Ovary (tissue), 9 donors: ENCODE results near the gene CKS2. TPM values are rescaled to one million over a fixed set of nuclear protein-coding genes. Genes with fewer than 3 reads are reported as not detected.

Experiments
- DNase-seq, 5 donors: peaks; one replicate each; pipeline ENCODE4 v3.0.0-alpha.2; 2019 to 2020
- H3K27ac ChIP-seq, 2 donors: fragments of 200-600 bp; one replicate each; pipeline versions ENCODE4 v1.5.1 to v1.8.0; 2019 to 2022
- H3K27me3 ChIP-seq: fragments of 200-600 bp; one replicate; pipeline ENCODE4 v1.8.0; 2022
- H3K36me3 ChIP-seq: fragments of 200-600 bp; sonication (generic); one replicate; pipeline ENCODE4 v1.5.1; 2019
- H3K4me1 ChIP-seq: one replicate; pipeline ENCODE4 v1.8.1; 2013; ENCODE audit warnings: mild to moderate bottlenecking, moderate library complexity; ENCODE audit not compliant: insufficient read depth
- H3K4me3 ChIP-seq: fragments of 200-600 bp; sonication (generic); one replicate; pipeline ENCODE4 v1.5.1; 2017
- H3K9me3 ChIP-seq, 2 donors: fragments of 200-600 bp in 1 of 2; sonication (generic) in 1 of 2; one replicate each; pipeline versions ENCODE4 v1.5.1 to v1.8.1; 2013 to 2019; ENCODE audit warnings: mild to moderate bottlenecking in 1 of 2, moderate library complexity in 1 of 2
- EP300 ChIP-seq: sonication (generic); formaldehyde crosslinking; IDR thresholded peaks from one replicate; pipeline ENCODE4 v1.6.1; 2017; ENCODE audit warnings: antibody characterized with exemption
- POLR2A ChIP-seq: fragments of 450-650 bp; IDR thresholded peaks from one replicate; pipeline ENCODE4 v1.6.1; 2017; ENCODE audit warnings: antibody characterized with exemption, mild to moderate bottlenecking, moderate library complexity
- WGBS, 3 donors: extraction: QIAGEN DNeasy Blood & Tissue Kit in 1 of 3; methylation state at CpG; one replicate each; pipeline versions ENCODE4 v1.1.5 to v1.1.7; 2013 to 2017; 5-methylcytosine and 5-hydroxymethylcytosine counted together
- intact Hi-C, 4 donors: fragments of 100-400 bp; cut with DNase I; formaldehyde crosslinking; loops; one replicate each; pipeline versions ENCODE4 v1.11.0 to v1.15.1; 2022 to 2023
- polyA plus RNA-seq, 2 donors: library from polyadenylated mRNA; stranded (reverse); fragments of 200-250 nt in 1 of 2; fragments of 350-450 nt in 1 of 2; fragmentation: Illumina TruSeq in 1 of 2; extraction: RNeasy Lipid Tissue Mini Kit (QIAGEN cat#74804) in 1 of 2; gene quantifications; one replicate each; pipeline ENCODE4 v1.2.3, GENCODE V29; 2013 to 2014
- total RNA-seq, 7 donors: library from RNA; depleted of rRNA in 2 of 7; stranded (reverse); fragments of >200 nt in 2 of 7; fragmentation: NEBNext Ultra II Directional in 3 of 7; extraction: Animal tissue kit (Norgen Biotek cat#: 25700) in 3 of 7; gene quantifications; one replicate each; pipeline versions ENCODE4 v1.1.0 to v1.2.4, GENCODE V29; 2016 to 2023
- TF ChIP-seq, protein P1 (sequence below), 3 donors: fragments of 450-650 bp in 2 of 3; fragments of 200-600 bp in 1 of 3; IDR thresholded peaks; one replicate each; pipeline versions ENCODE4 v1.5.1 to v1.8.0; 2016 to 2022; ENCODE audit warnings: antibody characterized with exemption in 3 of 3, mild to moderate bottlenecking in 1 of 3
- donor health status: DM: no; HTN: no; CAD: no; lungs with moderate emphysema.
- donor health status: DM: no; HTN: no; CAD: no.
- donor health status: Bipolar disorder and iron deficiency.
- donor health status: DM: yes; HTN: yes; CAD: no.
- donor health status: DM: no; HTN: no; CAD: no.
- donor health status: DM: yes; HTN: yes; CAD: no.

The CKS2 gene
- total and polyA plus RNA-seq, 9 donors: 2.9 to 13.8 (median 7.6) TPM

GRCh38 chr9:89345476-89345875, 34.5 kb downstream of the CKS2 start:
- TF ChIP-seq POLR2A (no peak), EP300 (no peak)
- TF ChIP-seq, protein P1, sequence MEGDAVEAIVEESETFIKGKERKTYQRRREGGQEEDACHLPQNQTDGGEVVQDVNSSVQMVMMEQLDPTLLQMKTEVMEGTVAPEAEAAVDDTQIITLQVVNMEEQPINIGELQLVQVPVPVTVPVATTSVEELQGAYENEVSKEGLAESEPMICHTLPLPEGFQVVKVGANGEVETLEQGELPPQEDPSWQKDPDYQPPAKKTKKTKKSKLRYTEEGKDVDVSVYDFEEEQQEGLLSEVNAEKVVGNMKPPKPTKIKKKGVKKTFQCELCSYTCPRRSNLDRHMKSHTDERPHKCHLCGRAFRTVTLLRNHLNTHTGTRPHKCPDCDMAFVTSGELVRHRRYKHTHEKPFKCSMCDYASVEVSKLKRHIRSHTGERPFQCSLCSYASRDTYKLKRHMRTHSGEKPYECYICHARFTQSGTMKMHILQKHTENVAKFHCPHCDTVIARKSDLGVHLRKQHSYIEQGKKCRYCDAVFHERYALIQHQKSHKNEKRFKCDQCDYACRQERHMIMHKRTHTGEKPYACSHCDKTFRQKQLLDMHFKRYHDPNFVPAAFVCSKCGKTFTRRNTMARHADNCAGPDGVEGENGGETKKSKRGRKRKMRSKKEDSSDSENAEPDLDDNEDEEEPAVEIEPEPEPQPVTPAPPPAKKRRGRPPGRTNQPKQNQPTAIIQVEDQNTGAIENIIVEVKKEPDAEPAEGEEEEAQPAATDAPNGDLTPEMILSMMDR (IDR thresholded peaks at IDR 0.05): no peak
- Histone ChIP-seq H3K27ac (no peak overlapping the region), H3K4me1 (no peaks in the 10 kb centered on the region), H3K27me3 (no peaks in the 10 kb centered on the region), H3K36me3 (no peaks in the 10 kb centered on the region), H3K9me3 (no peaks in the 10 kb centered on the region), H3K4me3 (no peak overlapping the region)
- intact Hi-C loops: no loop called here
- WGBS, 3 donors: 89 to 95% (median 91%) methylated on average over 5 of the region's 5 CpGs
- no peak for DNase-seq

DNA sequence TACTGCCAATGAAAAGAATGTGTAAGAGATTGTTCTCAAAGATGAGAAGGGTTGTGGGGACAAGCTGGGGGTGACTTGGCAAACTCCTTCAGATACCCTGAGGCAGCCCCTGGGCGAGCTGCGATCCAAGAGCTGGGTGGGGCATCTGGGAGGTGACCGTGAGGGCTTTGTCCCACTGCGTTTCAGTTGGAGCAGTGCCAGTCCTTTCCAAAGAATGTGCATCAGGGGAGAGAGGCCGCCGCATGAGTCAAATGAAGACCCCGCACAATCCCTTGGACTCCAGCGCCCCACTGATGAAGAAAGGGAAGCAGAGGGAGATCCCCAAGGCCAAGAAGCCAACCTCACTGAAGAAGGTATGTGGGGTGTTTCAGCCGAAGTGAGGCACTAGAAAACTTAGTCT, 35.7 kb downstream of the CKS2 start:
- 91 to 94% (median 91%) methylated on average over 9 of the region's 9 CpGs for WGBS, 3 donors

DNA sequence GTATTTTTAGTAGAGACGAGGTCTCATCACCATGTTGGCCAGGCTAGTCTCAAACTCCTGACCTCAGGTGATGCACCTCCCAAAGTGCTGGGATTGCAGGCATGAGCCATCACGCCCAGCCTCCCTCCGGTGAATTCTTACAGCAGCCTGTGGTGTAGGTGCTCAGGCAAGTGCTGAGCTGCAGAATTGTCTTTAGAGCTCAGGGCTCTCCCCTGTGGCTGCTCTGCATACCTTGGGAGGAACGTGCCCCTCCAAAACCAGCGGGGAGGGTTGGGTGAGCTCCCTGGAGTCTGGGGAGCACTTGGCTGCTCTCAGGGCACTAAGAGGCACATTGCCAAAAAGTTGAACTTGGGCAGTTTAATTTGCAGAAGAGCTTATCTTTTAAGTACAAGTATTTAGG, 36.7 kb downstream of the CKS2 start:
- H3K36me3 ChIP-seq: no peaks in the 10 kb centered on the region

More for the DNA sequence above, 35.7 kb downstream of the CKS2 start:
- no peak overlapping the region for H3K4me3 ChIP-seq
- H3K4me1 ChIP-seq: no peaks in the 10 kb centered on the region
- no peak overlapping the region for H3K27ac ChIP-seq
- H3K36me3 ChIP-seq: no peaks in the 10 kb centered on the region
- intact Hi-C loops: no loop called here
- H3K27me3 ChIP-seq: no peaks in the 10 kb centered on the region
- no peaks in the 10 kb centered on the region for H3K9me3 ChIP-seq
- no peak for DNase-seq
- TF ChIP-seq, protein P1 (IDR thresholded peaks at IDR 0.05): no peak
- no peak for TF ChIP-seq EP300
- no peak for TF ChIP-seq POLR2A

DNA sequence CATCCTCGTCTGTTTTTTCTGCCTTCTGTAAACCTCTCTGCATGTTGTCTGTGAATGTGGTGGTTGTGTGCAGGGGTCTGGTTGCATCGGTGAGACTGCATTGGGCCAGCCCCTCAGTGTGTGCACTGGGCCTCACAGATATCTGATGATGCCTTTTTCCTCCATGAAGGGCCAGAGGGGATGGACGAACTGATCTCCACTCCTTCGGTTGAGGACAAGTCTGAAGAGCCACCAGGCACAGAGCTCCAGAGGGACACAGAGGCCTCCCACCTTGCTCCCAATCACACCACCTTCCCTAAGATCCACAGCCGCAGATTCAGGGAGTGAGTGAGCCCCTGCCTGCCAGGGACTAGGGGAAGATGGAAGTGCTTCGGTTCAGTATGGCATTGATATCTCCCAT, 38.6 kb downstream of the CKS2 start:
- WGBS, 3 donors: 90 to 91% (median 90%) methylated on average over 6 of the region's 6 CpGs
- Histone ChIP-seq H3K4me3 (no peak overlapping the region), H3K27me3 (no peaks in the 10 kb centered on the region), H3K36me3 (no peaks in the 10 kb centered on the region), H3K9me3 (no peaks in the 10 kb centered on the region), H3K27ac (no peak overlapping the region), H3K4me1 (peaks cover 6% of the 10 kb centered on the region)
- TF ChIP-seq, protein P1 (IDR thresholded peaks at IDR 0.05): no peak
- TF ChIP-seq EP300: no peak
- no peak for TF ChIP-seq POLR2A
- intact Hi-C loops: no loop called here
- no peak for DNase-seq

More for the DNA sequence above, 36.7 kb downstream of the CKS2 start:
- Histone ChIP-seq H3K4me3 (no peak overlapping the region), H3K4me1 (no peaks in the 10 kb centered on the region), H3K9me3 (no peaks in the 10 kb centered on the region), H3K27ac (no peak overlapping the region), H3K27me3 (no peaks in the 10 kb centered on the region)
- 74 to 85% (median 74%) methylated on average over 5 of the region's 5 CpGs for WGBS, 3 donors
- DNase-seq: no peak
- no peak for TF ChIP-seq EP300
- TF ChIP-seq, protein P1 (IDR thresholded peaks at IDR 0.05): no peak
- no peak for TF ChIP-seq POLR2A
- intact Hi-C loops: no loop called here
